Progenitor cell of endocrine pancreas (in vitro differentiated cells): ENCODE measurements around the gene OR4D11. TPM values are rescaled to one million over a fixed set of nuclear protein-coding genes. Genes with fewer than 3 reads are reported as not detected.
"Not testable (repeated sequence)": the region's sequence is repeated elsewhere in the genome, so short reads cannot be mapped to it uniquely, and the experiment has no call there.

ENCODE experiments used
- DNase-seq: peaks from one replicate; pipeline ENCODE4 v3.0.0; 2021; ENCODE audit warnings: low spot score; ENCODE audit not compliant: unreplicated experiment
- H3K27ac Mint-ChIP-seq: 2 replicates; pipeline ENCODE4 v1.8.0; 2021; ENCODE audit warnings: mild to moderate bottlenecking, moderate library complexity, mixed read lengths
- H3K27me3 Mint-ChIP-seq: 2 replicates; pipeline ENCODE4 v1.8.0; 2021; ENCODE audit warnings: mixed read lengths
- H3K36me3 Mint-ChIP-seq: 2 replicates; pipeline ENCODE4 v1.8.0; 2022; ENCODE audit warnings: mixed read lengths; ENCODE audit not compliant: insufficient read depth
- H3K4me1 Mint-ChIP-seq: 2 replicates; pipeline ENCODE4 v1.8.0; 2021; ENCODE audit warnings: low read depth, mixed read lengths
- H3K4me3 Mint-ChIP-seq: 2 replicates; pipeline ENCODE4 v1.8.0; 2021; ENCODE audit warnings: low read depth, mild to moderate bottlenecking, moderate library complexity, mixed read lengths
- H3K9me3 Mint-ChIP-seq: 2 replicates; pipeline ENCODE4 v1.8.0; 2021; ENCODE audit warnings: low read depth, mixed read lengths
- total RNA-seq: library from RNA; stranded (reverse); gene quantifications from 2 replicates; pipeline ENCODE4 v1.2.1, GENCODE V29; 2021
- TF ChIP-seq, protein P1 (sequence below): fragments of 200-600 bp; sonication (generic); IDR thresholded peaks from one replicate; pipeline ENCODE4 v1.5.0; 2021; ENCODE audit warnings: antibody characterized with exemption, mild to moderate bottlenecking; ENCODE audit not compliant: unreplicated experiment

The OR4D11 gene
- total RNA-seq, 1 donor from 2014 or later: not detected

DNA sequence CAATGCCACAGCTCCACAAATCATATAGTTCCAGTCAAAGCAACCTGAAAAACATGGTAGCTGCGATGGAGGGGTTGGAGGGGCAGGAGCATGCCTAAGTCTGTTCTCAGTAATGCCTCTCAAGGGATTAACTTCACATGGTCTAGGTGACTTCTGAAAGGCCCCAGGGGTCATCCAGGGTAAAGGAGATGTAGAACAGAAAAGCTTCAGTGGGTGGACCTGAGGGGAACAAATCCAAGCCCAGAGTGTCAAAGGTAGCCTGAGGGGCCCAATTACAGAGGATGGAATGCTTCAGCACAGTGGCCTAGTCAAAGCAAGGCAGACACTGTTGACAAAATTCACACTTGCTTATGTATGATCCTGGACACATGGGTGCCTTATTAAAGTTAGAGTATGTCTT is 31.3 kb downstream of the OR4D11 start:
- no peaks in the 10 kb centered on the region for H3K36me3 Mint-ChIP-seq
- no peak overlapping the region for H3K4me3 Mint-ChIP-seq
- H3K27me3 Mint-ChIP-seq: no peaks in the 10 kb centered on the region
- DNase-seq: no peak
- TF ChIP-seq, protein P1, sequence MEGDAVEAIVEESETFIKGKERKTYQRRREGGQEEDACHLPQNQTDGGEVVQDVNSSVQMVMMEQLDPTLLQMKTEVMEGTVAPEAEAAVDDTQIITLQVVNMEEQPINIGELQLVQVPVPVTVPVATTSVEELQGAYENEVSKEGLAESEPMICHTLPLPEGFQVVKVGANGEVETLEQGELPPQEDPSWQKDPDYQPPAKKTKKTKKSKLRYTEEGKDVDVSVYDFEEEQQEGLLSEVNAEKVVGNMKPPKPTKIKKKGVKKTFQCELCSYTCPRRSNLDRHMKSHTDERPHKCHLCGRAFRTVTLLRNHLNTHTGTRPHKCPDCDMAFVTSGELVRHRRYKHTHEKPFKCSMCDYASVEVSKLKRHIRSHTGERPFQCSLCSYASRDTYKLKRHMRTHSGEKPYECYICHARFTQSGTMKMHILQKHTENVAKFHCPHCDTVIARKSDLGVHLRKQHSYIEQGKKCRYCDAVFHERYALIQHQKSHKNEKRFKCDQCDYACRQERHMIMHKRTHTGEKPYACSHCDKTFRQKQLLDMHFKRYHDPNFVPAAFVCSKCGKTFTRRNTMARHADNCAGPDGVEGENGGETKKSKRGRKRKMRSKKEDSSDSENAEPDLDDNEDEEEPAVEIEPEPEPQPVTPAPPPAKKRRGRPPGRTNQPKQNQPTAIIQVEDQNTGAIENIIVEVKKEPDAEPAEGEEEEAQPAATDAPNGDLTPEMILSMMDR: no peak
- H3K27ac Mint-ChIP-seq: no peak overlapping the region
- peaks cover 3% of the 10 kb centered on the region for H3K4me1 Mint-ChIP-seq
- H3K9me3 Mint-ChIP-seq: peaks cover 4% of the 10 kb centered on the region

DNA sequence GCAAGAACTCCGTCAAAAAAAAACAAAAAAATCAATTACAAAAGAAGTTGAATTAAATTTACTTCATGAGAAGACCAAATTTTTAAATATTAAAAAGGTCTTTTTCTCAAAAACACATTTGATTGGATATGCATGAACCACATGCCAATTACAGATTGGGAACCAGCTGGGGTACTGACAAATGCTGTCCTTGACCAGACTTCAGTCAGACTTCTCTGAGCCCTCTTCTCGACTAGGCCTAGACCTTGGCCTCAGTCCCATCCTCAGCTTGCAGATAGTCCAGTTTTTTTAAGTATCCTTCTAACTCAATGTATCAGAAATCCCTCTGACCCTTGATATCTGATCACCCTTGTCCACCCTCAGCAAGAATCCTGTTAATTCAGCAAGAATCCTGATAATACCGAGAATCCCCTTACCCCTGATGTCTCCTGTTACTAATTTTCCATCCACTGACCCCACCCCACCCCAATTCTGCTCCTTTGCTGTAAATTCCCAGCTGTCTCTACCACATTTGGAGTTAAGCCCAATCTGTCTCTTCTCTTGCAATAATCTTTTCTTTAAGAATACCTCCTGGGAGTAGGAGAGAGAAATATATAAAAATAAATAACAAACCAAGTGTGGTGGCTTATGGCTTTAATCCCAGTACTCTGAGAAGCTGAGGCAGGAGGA is 38.9 kb downstream of the OR4D11 start:
- Mint-ChIP-seq H3K4me1 (peaks cover 1% of the 10 kb centered on the region), H3K27ac (peak overlapping the region; percentile 74), H3K36me3 (no peaks in the 10 kb centered on the region), H3K4me3 (no peak overlapping the region), H3K9me3 (no peaks in the 10 kb centered on the region), H3K27me3 (no peaks in the 10 kb centered on the region)
- no peak for DNase-seq
- TF ChIP-seq, protein P1: no peak

DNA sequence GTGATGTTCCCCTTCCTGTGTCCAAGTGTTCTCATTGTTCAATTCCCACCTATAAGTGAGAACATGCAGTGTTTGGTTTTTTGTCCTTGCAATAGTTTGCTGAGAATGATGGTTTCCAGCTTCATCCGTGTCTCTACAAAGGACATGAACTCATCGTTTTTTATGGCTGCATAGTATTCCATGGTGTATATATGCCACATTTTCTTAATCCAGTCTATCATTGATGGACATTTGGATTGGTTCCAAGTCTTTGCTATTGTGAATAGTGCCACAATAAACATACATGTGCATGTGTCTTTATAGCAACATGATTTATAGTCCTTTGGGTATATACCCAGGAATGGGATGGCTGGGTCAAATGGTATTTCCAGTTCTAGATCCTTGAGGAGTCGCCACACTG is 40.3 kb downstream of the OR4D11 start:
- not testable (repeated sequence) for H3K27me3 Mint-ChIP-seq, H3K27ac Mint-ChIP-seq, H3K36me3 Mint-ChIP-seq, H3K4me1 Mint-ChIP-seq, H3K4me3 Mint-ChIP-seq, DNase-seq, H3K9me3 Mint-ChIP-seq

DNA sequence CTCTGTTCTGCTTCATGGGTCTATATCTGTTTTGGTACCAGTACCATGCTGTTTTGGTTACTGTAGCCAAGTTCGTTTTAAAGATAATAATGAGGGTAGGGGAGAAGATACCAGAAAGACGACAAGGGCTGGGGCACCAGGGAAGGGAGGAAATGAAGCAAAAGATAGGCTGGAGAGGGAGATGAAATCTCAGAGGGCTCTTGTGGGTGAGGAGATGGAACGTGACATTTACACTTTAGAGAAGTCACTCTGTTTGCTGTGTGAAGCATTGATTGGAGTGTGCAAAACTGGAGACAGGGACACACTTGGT is 41.4 kb downstream of the OR4D11 start:
- no peak overlapping the region for H3K4me3 Mint-ChIP-seq
- no peaks in the 10 kb centered on the region for H3K36me3 Mint-ChIP-seq
- H3K9me3 Mint-ChIP-seq: no peaks in the 10 kb centered on the region
- no peak for DNase-seq
- TF ChIP-seq, protein P1: no peak
- H3K27ac Mint-ChIP-seq: no peak overlapping the region
- H3K27me3 Mint-ChIP-seq: no peaks in the 10 kb centered on the region
- H3K4me1 Mint-ChIP-seq: peaks cover 5% of the 10 kb centered on the region

DNA sequence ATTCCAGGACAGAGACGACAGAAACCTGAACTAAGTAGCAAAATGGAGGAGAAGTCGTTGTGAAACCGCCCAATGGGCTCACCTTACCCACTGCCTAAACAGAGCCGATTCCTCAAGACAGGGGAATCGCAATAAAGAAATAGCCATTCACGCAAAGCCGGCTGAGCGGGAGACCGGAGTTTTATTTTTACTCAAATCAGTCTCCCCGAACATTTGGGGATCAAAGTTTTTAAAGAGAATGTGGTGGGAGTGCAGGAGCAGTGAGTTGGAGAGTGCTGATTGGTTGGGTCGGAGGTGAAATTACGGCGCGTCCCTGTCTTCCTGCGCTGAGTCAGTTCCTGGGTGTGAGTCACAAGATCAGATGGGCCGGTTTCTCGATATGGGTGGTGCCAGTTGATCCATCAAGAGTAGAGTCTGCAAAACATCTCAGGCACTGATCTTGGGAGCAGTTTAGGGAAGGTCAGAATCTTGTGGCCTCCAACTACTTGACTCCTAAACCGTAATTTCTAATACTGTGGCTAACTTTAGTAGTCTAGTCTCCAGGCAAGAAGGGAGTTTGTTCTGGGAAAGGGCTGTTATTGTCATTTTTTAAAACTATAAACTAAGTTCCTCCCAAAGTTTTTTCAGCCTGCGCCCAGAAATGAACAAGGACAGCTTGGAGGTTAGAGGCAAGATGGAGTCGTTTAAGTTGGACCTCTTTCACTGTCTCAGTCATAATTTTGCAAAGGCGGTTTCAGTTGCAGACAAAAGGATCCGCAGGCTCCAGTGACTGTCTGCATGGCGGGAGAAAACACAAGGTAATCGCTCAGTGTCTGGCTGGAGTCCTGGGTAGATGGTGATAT is 42.0 kb downstream of the OR4D11 start:
- Mint-ChIP-seq H3K4me3 (no peak overlapping the region), H3K9me3 (no peaks in the 10 kb centered on the region), H3K27me3 (no peaks in the 10 kb centered on the region), H3K4me1 (peaks cover 5% of the 10 kb centered on the region), H3K36me3 (no peaks in the 10 kb centered on the region), H3K27ac (no peak overlapping the region)
- TF ChIP-seq, protein P1: no peak
- no peak for DNase-seq

DNA sequence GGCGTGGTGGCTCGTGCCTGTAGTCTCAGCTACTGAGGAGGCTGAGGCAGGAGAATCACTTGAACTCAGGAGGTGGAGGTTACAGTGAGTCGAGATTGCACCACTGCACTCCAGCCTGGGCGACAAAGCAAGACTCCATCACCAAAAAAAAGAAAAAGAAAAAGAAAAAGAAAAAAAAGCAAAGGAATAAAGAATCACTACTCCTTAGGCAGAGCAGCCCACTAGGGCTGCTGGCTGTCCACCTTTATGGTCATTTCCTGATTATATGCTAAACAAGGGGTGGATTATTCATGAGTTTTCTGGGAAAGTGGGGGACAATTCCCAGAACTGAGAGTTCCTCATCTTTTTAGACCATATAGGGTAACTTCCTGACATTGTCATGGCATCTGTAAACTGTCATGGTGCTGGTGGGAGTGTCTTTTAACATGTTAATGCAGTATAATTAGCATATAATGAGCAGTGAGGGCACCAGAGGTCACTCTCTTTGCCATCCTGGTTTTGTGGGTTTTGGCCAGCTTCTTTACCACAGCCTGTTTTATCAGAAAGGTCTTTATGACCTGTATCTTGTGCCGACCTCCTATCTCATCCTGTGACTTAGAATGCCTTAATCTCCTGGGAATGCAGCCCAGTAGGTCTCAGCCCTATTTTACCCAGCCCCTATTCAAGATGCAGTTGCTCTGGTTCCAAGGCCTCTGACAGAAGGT is 44.4 kb downstream of the OR4D11 start:
- not testable (repeated sequence) for H3K9me3 Mint-ChIP-seq, DNase-seq, H3K4me3 Mint-ChIP-seq, H3K27me3 Mint-ChIP-seq, H3K27ac Mint-ChIP-seq, H3K36me3 Mint-ChIP-seq, H3K4me1 Mint-ChIP-seq
